Measurements from ENCODE around the gene CCDC200.
"Not testable (repeated sequence)": the region's sequence is repeated elsewhere in the genome, so short reads cannot be mapped to it uniquely, and the experiment has no call there.

Gene CCDC200

GRCh38 chr17:43215341-43215740 is 13.1 kb downstream of the CCDC200 start:
- no peak for DNase-seq

DNA sequence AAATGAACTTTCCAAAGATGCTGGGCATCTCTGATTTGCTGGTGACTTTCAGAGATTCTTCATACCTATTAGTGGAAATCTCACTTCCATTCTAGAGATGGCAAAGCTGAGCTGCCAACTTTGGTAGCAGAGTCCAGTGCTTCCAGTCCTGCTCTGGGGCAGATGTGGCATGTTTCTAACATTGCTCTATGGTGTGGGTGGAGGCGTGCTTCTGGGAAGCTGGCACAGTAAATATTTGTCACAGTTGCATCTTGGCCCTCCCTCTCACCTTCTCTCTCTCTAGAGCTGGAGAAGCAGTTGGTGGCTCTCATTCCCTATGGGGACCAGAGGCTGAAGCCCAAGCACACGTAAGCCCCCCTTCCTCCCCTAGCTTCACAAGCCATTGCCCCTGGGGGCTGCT is 14.9 kb downstream of the CCDC200 start:
- DNase-seq: no peak

DNA sequence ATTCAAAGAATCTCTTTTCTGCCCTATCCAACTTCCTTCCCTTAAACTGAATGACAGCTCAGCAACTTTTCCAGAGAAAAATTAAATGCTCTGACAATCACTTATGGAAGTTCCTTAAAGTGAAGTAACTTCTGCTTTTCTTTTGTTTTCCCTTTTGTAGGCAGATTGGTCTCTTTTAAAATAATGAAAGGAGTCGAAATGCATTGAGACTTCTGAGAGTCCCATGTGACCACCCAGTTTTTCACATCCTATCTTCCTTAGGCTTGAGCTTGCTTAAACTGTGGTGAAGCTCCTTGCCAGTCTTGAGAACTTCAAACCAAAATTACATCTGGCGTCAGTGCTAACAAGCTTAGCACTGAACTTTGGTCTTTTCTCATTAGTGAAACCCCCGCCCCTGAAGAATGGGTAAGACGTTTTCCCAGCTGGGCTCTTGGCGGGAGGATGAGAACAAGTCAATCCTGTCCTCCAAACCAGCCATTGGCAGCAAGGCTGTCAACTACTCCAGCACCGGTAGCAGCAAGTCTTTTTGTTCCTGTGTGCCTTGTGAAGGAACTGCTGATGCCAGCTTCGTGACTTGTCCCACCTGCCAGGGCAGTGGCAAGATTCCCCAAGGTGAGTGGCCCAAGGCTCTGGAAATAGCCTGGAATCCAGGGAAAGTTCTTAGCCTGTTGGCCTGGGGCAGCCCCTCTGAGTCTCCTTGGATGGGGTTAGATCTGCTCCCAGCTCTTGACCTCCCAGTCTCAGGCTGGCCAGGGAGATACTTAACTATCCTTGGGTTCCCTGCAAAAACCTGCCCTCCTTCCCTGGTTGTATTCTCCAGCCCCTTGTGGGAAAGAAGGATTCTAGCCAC is 15.6 kb downstream of the CCDC200 start:
- DNase-seq: no peak

DNA sequence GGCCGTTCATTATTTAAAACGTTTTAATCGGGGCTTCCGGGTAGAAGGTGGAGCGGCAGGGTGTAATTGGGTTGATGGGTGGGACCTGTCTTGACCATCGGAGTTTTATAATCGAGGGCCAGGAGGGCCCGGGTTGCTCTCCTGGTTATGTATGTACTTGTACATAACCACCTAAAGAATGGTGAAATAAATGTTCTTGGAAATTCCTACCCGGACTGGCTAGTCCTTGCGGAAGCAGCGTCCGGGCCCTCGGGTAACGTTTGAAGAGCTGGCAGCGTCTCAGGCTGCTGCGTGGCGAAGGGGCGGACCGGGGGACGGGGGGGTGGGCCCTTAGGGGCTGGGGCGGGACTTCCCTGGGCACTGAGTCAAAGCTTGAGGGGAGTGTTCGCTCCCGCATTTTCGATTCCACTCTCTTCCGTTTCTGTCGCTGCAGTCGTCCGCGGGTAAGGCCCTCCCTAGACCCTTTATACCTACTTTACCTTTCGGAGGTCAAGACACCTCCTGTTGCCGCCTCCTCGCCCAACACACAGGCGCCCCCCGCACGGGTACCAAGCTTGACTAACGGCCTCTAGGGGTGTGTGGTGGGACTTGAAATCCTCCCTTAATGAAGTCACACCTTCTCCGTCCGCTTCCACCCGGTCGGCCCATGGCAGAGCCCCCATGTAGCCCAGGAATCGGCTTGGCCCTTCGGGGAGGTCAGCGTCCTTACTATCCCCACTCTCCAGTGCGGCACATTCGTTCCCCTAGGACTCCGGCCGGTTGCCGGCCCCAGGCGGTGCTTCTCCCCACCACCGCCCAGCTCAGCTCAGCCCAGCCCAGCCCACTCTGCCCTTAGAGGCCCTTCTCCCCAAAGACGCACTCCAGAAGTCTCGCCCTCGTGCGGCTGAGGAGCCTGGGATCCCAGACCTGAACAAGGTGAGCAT is 16.7 kb downstream of the CCDC200 start, which contains the start of gene TMEM106A:
Gene TMEM106A (plus strand): TSS at position 396 of the 923 bp plus-strand sequence. CDS start 1,167 bp downstream, outside the sequence.
- peak; percentile 67 for DNase-seq

DNA sequence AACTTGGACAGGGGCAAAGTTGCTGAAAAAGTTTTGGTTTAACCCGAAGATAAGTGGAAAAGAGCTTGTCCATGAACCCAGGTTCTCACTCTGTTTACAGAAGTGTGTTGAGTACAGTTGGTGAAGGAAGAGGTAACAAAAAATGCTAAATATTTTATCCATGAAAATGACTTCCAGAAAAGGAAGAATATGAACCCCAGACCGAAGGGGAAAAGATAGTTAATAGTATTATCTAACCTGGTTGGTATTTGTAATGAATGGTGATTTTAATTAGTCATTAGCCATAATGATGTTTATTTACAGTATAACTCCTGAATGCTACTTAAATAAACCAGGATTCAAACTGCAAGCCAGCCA is 17.3 kb downstream of the CCDC200 start:
- no peak for DNase-seq

DNA sequence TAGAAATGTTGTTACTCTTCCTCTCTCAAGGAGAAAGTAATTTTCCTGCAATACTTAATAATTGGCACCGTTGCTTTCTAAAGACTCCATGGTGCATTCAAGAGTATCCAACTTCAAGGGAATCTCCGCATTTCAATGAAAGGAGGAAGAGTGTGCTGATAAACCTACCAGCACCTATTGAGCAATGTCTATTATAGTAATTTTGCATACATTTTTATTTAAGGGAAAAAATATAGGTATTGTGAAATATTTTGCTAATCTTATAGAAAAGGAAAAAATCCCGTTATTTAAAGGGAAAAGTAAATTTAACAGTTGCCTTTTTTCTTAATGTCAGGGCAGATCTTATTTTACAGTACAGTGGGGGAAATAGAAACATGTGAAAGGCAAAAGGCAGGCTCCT is 17.8 kb downstream of the CCDC200 start:
- DNase-seq: no peak

DNA sequence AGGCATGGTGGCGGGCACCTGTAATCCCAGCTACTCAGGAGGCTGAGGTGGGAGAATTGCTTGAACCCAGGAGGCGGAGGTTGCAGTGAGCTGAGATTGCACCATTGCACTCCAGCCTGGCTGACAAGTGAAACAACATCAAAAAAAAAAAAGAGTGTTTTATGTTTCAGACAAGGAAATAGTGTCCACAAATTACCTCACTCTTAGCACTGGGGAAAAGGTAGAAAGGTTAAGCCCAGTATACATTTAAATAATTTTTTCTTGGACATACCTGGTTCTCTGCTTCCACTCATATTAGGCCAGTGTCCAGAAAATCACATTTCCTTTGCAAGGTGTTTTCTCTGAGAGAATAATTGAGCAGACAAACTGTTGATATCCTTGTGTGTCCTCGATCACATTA is 25.4 kb downstream of the CCDC200 start:
- not testable (repeated sequence) for DNase-seq

- no peak for DNase-seq
These were observed 28.3 kb downstream of the CCDC200 start for GRCh38 chr17:43200127-43200526.

DNA sequence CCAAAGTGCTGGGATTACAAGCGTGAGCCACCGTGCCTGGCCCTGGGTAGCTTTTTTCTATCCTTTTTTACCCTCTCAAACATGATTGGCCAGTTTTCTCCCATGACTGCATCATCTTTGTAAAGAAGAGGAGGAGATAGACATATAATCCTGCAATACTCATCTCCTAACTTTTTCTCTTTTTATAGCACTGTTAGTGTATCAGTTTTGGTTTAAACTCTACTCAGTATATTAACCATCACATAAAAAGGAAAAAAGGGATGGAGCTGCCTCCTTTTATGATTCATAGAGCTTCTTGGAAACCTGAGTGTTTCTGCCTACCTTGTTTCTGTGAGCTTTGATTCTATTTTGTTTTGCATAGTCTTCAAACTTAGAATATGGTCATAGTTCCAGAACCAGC is 28.8 kb downstream of the CCDC200 start:
- DNase-seq: no peak

- no peak for DNase-seq
These were observed 35.2 kb downstream of the CCDC200 start for GRCh38 chr17:43193251-43193650.

DNA sequence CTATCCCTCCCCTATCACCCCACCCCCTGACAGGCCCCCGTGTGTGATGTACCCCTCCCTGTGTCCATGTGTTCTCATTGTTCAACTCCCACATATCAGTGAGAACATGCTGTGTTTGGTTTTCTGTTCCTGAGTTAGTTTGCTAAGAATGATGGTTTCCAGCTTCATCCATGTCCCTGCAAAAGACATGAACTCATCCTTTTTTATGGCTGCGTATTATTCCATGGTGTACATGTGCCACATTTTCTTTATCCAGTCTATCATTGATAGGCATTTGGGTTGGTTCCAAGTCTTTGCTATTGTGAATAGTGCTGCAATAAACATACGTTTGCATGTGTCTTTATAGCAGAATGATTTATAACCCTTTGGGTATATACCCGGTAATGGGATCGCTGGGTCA is 41.8 kb downstream of the CCDC200 start:
- DNase-seq: not testable (repeated sequence)

GRCh38 chr17:43183921-43184320 is 44.5 kb downstream of the CCDC200 start:
- DNase-seq: no peak

DNA sequence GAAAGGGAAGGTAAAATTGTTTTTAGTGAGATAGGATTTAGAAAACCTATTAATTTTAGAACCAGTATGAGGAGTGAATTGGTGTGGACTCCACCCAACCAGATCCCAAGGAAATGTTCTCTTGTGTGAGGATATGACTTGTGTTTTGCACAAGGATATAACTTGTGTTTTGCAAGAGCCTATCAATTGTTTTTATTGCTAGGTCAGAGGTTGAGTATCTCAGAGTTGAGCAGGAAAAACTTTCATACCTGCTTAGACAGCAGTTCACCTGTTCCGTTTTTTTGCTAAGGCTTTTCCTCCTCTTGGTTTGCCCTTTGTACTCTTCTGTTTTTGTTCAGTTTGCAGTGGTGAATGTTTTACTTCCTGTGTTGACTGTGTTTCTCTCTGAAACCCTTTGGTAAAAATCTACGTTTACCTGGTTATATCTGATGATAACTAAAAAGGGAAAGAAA is 52.3 kb downstream of the CCDC200 start:
- no peak for DNase-seq

DNA sequence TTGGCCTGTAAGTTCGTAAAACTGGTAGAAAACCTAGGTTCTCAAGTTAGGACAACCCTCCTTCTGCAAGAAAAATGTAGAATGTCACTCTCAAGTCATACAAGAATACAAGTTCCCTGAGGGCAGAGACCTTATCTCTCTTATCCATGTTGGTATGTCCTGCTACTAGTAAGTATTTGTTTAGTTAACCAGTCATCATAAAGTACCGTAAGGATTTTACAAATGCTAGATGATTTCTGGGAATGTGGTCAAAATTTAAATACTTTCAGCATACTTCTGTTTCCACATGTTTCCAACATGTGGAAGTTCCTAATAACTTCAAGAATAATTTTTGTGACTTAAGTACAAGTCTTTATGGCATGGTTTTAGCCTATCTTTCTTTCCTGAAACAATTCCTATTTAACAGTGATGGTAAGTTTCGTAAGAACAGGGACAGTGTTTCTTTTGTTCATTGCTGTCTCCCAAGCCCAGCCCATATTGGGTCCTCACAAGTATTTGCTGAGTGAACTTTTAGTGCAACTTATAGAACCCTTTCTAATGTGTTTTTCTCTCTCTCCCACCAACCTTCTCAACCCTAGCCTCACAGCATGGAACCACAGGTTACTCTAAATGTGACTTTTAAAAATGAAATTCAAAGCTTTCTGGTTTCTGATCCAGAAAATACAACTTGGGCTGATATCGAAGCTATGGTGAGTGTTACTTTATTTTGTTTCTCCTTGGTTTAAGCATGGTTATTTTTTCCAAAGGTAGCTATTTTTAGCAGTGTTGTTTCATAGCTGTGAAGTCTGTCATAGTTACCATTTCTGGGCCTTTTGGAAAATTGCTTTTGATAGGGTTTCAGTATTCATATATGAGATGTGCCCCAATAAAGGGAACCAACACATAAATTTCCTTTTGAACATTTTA is 53.0 kb downstream of the CCDC200 start:
- no peak for DNase-seq

GRCh38 chr17:43171586-43172487 is 56.6 kb downstream of the CCDC200 start:
- peak; percentile 7 for DNase-seq

Measured in NCI-H146 (cell line).